ENCODE results near the gene GALNTL6. TPM values are rescaled to one million over a fixed set of nuclear protein-coding genes. Genes with fewer than 3 reads are reported as not detected.
A peak's percentile ranks its signal among the peaks of the same experiment; 100 is the strongest.

Gene GALNTL6
- total and polyA plus RNA-seq, 9 of the 15 experiments (the other 6 are each of a cell fraction or from before 2014, with no cell fraction given): 0.18 to 0.50 (median 0.29) TPM

DNA sequence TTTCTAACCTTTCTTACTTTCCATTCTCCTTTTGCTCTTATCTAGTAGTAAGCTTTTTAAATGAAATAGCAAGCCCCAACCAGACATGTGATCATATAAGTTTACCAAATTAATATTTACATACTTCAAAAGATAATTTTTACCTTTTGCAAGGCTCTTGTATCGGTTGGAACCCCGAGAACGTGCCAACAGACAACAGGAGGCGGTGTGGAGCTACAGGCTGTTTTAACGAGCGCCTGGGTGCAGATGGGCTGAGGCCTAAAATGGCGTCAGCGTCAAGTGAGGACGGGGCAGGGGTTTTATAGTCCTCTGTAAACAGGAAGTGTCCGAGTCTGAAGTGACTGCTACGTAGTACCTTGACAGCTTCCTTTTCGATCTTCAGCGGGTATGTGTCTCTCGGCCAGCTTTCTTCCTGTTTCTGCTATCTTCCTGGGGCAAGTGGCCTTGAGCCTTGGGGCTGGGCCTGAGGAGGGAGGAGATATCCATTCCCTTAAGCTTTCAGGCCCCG is 342.7 kb downstream of the GALNTL6 start (continued):
- TF ChIP-seq CBX5 (IDR thresholded peaks at IDR 0.05; ENCODE audit: borderline replicate concordance, low read depth) (no peak), HSF4 (CRISPR knock-in tag; IDR thresholded peaks at IDR 0.05; ENCODE audit: borderline replicate concordance) (no peak), RBBP5 (IDR thresholded peaks at IDR 0.05; ENCODE audit: borderline replicate concordance, insufficient read depth, low read length, poor library complexity, severe bottlenecking) (no peak), NEUROD1 (IDR thresholded peaks at IDR 0.05; ENCODE audit: borderline replicate concordance, low read depth, low read length, partially characterized antibody) (no peak), KLF13 (tag; IDR thresholded peaks at IDR 0.05; ENCODE audit: borderline replicate concordance, low read depth) (no peak), GABPA (tag; conservative IDR thresholded peaks at IDR 0.05; ENCODE audit: low read depth) (peak; percentile 89), HMBOX1 (IDR thresholded peaks at IDR 0.05) (no peak), SMARCC2 (IDR thresholded peaks at IDR 0.05; ENCODE audit: low read depth) (no peak), NFE2 (IDR thresholded peaks at IDR 0.05; ENCODE audit: low read depth) (0 out of 2 replicates have a peak, but pooled peaks have one; percentile 18), SP1 (CRISPR knock-in tag; IDR thresholded peaks at IDR 0.05) (no peak), ZBTB12 (CRISPR knock-in tag; IDR thresholded peaks at IDR 0.05) (no peak), ZNF24 (IDR thresholded peaks at IDR 0.05) (0 out of 2 replicates have a peak, but pooled peaks have one; percentile 19), GATAD2A (IDR thresholded peaks at IDR 0.05) (no peak), ZNF431 (CRISPR knock-in tag; IDR thresholded peaks at IDR 0.05) (no peak), ETV5 (CRISPR knock-in tag; IDR thresholded peaks at IDR 0.05; ENCODE audit: low read depth) (peak; percentile 62), ZNF274 (IDR thresholded peaks at IDR 0.05; ENCODE audit: borderline replicate concordance, low read depth, low read length) (no peak), UBTF (IDR thresholded peaks at IDR 0.05; ENCODE audit: borderline replicate concordance in 1 of 2, low read depth in 2 of 2, low read length in 2 of 2) (peak in 1 of 2 experiments; percentile 64; a peak in 1 of 4 replicates), BDP1 (IDR thresholded peaks at IDR 0.05; ENCODE audit: insufficient read depth, insufficient read length) (no peak), SAP30 (IDR thresholded peaks at IDR 0.05; ENCODE audit: borderline replicate concordance, insufficient read depth, low read depth, low read length, poor library complexity, severe bottlenecking) (no peak)
- TF ChIP-seq, protein P1, sequence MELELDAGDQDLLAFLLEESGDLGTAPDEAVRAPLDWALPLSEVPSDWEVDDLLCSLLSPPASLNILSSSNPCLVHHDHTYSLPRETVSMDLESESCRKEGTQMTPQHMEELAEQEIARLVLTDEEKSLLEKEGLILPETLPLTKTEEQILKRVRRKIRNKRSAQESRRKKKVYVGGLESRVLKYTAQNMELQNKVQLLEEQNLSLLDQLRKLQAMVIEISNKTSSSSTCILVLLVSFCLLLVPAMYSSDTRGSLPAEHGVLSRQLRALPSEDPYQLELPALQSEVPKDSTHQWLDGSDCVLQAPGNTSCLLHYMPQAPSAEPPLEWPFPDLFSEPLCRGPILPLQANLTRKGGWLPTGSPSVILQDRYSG (tag; conservative IDR thresholded peaks at IDR 0.05; ENCODE audit: low read depth): no peak
- TF ChIP-seq, protein P2, sequence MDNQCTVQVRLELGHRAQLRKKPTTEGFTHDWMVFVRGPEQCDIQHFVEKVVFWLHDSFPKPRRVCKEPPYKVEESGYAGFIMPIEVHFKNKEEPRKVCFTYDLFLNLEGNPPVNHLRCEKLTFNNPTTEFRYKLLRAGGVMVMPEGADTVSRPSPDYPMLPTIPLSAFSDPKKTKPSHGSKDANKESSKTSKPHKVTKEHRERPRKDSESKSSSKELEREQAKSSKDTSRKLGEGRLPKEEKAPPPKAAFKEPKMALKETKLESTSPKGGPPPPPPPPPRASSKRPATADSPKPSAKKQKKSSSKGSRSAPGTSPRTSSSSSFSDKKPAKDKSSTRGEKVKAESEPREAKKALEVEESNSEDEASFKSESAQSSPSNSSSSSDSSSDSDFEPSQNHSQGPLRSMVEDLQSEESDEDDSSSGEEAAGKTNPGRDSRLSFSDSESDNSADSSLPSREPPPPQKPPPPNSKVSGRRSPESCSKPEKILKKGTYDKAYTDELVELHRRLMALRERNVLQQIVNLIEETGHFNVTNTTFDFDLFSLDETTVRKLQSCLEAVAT (IDR thresholded peaks at IDR 0.05): 0 out of 4 replicates have a peak, but pooled peaks of 1 of the 2 experiments have one; percentile 44

Measured in K562 (cell line).